HAP-1 (cell line): ENCODE data around the gene TBC1D32.
"Not testable (repeated sequence)": the region's sequence is repeated elsewhere in the genome, so short reads cannot be mapped to it uniquely, and the experiment has no call there.

Experiments
- DNase-seq, 2 experiments: peaks; one replicate each; pipeline ENCODE4 v3.0.0-alpha.2; 2016 to 2020; ENCODE audit warnings: low spot score in 2 of 2
- H3K27me3 ChIP-seq: fragments of 250-450 bp; sonication (Bioruptor Pico); 2 replicates; pipeline ENCODE4 v1.5.1; 2020; ENCODE audit warnings: low read depth, mild to moderate bottlenecking, moderate library complexity
- H3K36me3 ChIP-seq: fragments of 250-450 bp; sonication (Bioruptor Pico); replicated peaks from 2 replicates; pipeline ENCODE4 v1.5.1; 2020; ENCODE audit warnings: mild to moderate bottlenecking
- H3K4me1 ChIP-seq: fragments of 250-450 bp; sonication (Bioruptor Pico); 2 replicates; pipeline ENCODE4 v1.5.1; 2020; ENCODE audit warnings: mild to moderate bottlenecking
- H3K4me3 ChIP-seq: fragments of 250-450 bp; sonication (Bioruptor Pico); 2 replicates; pipeline ENCODE4 v1.5.1; 2020; ENCODE audit warnings: mild to moderate bottlenecking, moderate library complexity
- H3K9me3 ChIP-seq: fragments of 250-450 bp; sonication (Bioruptor Pico); 2 replicates; pipeline ENCODE4 v1.5.1; 2020; ENCODE audit warnings: mild to moderate bottlenecking, moderate library complexity
- in situ Hi-C: fragments of 300-500 bp; cut with MboI; formaldehyde crosslinking; loops from 3 replicates; pipeline ENCODE4 v1.14.3; 2020; ENCODE audit warnings: low sequenced_read_pairs, inconsistent platforms, mixed read lengths

TBC1D32 gene

DNA sequence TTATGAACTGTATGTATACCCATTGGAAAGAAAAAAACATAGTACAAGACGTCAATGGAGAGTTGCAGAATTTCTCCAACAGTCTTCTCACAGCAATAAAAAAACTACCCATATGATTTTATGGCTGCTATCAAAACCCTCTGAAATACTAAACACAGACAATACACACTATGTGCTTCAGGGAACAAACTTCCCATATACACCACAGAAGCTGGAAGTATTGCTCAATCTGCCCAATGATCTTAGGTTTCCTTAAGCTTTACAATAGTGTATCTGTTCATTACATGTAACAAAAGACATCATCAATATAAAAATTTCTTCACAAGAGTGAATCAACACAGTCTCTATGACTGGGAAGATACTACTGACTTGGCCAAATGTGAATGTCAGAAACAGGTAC, 150.5 kb downstream of the TBC1D32 start:
- Histone ChIP-seq H3K4me1 (peaks cover 7% of the 10 kb centered on the region; the same call in 1 of the 2 replicates), H3K9me3 (no peaks in the 10 kb centered on the region), H3K36me3 (no peaks in the 10 kb centered on the region), H3K4me3 (no peak overlapping the region), H3K27me3 (no peaks in the 10 kb centered on the region)
- DNase-seq = no peak
- in situ Hi-C loops = no loop called here

DNA sequence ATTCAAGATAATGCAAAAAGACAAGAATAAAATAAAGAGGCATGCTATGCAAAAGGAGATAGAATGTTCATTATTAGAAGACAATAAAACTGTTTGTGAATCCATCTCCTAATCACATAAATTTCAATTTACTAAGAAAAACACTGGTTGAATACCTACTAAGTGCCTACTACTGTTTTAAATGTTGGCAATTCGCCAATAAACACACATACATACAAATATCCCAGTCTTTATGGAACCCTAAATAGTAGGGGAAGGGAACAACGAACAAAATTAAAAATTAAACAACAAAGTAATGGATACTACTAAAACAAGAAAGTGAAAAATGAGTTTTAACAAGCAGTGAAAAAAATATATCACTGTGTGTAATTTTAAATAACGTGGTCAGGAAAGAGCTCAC, 158.5 kb downstream of the TBC1D32 start:
- in situ Hi-C loops = no loop called here
- no peaks in the 10 kb centered on the region for H3K9me3 ChIP-seq

DNA sequence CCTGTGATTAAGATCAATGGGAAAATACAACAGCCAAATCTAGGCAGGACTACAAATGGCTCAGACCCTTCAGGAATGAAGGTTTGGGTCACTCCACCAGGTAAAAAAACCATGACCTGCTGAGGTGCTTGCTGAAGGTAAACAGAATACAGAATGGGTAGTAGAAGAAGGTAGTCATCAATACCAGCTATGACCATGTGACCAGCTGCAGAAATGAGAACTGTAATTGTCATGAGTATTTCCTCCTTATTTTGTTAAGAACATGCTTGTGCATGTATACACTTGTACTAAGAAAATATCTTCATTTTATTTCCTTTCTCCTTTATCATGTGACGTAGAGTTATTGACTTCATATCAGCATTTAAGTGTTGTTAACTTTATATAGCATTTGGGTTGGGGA, 161.8 kb downstream of the TBC1D32 start:
- H3K4me3 ChIP-seq, DNase-seq, H3K9me3 ChIP-seq, in situ Hi-C loops, H3K4me1 ChIP-seq, H3K36me3 ChIP-seq, H3K27me3 ChIP-seq: not testable (repeated sequence)

More for the DNA sequence above, 158.5 kb downstream of the TBC1D32 start:
- Histone ChIP-seq H3K27me3 (no peaks in the 10 kb centered on the region), H3K4me1 (no peaks in the 10 kb centered on the region), H3K36me3 (no peaks in the 10 kb centered on the region), H3K4me3 (no peak overlapping the region)
- DNase-seq = no peak

DNA sequence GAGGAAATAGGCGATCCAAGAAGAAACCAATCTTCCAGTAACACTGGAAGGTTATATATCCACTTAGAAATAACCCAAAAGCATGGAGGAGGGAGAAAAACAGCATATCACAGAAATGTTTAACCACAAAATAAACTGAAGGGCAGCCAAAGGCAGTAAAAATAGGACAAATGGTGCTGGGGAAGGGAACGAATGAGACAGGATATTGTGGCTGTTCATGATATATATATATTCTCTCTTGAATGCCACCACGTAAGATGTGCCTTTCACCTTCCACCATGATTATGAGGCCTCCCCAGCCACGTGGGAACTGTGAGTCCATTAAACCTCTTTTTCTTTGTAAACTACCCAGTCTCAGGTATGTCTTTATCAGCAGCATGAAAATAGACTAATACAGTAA, 162.4 kb downstream of the TBC1D32 start:
- Histone ChIP-seq H3K27me3 (no peaks in the 10 kb centered on the region), H3K4me1 (no peaks in the 10 kb centered on the region), H3K9me3 (no peaks in the 10 kb centered on the region), H3K4me3 (no peak overlapping the region), H3K36me3 (no peaks in the 10 kb centered on the region)
- no peak for DNase-seq
- in situ Hi-C loops = no loop called here

DNA sequence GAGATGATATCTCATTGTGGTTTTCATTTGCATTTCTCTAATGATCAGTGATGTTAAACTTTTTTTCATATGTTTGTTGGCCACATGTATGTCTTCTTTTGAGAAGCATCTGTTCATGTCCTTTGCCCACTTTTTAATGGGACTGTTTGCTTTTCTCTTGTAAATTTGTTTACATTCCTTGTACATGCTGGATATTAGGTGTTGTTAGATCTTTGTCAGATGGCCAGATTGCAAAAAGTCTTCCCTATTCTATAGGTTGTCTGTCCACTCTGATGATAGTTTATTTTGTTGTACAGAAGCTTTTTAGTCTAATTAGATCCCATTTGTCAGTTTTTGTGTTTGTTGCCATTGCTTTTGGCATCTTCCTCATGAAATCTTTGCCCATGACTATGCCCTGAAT, 172.4 kb downstream of the TBC1D32 start:
- Histone ChIP-seq H3K4me3 (no peak overlapping the region), H3K27me3 (no peaks in the 10 kb centered on the region), H3K4me1 (no peaks in the 10 kb centered on the region), H3K9me3 (no peaks in the 10 kb centered on the region), H3K36me3 (no peaks in the 10 kb centered on the region)
- in situ Hi-C loops = no loop called here
- no peak for DNase-seq

DNA sequence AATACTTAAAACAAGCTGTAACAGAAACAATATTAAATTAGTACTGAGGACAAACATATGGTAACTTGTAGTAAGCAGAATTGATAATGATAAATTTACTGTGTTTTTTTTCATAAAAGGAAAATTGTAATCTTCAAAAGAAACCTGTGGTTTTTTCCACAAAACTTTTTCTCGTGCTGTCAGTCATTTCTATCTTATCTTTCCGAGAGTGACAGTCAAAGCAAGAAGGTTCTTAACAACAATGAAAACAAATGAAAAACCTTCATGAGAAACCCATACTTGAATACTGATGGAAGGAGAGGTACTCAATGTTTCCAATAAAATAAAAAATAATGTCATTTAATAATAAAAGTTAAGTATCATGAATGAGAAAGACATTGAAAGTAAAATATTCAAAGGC, 174.0 kb downstream of the TBC1D32 start:
- in situ Hi-C loops = no loop called here
- H3K27me3 ChIP-seq = no peaks in the 10 kb centered on the region
- H3K4me3 ChIP-seq = no peak overlapping the region
- no peaks in the 10 kb centered on the region for H3K9me3 ChIP-seq
- no peak for DNase-seq
- no peaks in the 10 kb centered on the region for H3K36me3 ChIP-seq
- no peaks in the 10 kb centered on the region for H3K4me1 ChIP-seq

DNA sequence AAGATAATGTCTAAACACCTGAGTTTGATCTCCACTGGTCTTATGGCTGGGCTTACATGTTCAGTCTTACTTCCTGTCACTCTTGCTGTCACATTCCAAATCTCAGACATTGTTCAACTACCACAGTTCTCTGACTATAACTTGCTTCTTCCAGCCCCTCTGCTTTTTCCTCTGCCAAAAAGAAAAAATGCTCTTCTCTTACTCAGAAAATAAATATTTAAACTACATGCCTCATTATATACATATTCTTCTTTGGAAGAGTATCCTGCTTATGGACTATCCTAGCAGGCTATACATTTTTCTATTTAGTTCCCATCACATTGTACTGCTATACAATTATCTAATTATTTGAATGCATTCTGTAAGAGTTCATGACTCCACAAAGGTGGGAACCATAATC, 175.4 kb downstream of the TBC1D32 start:
- Histone ChIP-seq H3K4me1 (no peaks in the 10 kb centered on the region), H3K4me3 (no peak overlapping the region), H3K9me3 (no peaks in the 10 kb centered on the region), H3K36me3 (no peaks in the 10 kb centered on the region), H3K27me3 (no peaks in the 10 kb centered on the region)
- DNase-seq = no peak
- in situ Hi-C loops = no loop called here

DNA sequence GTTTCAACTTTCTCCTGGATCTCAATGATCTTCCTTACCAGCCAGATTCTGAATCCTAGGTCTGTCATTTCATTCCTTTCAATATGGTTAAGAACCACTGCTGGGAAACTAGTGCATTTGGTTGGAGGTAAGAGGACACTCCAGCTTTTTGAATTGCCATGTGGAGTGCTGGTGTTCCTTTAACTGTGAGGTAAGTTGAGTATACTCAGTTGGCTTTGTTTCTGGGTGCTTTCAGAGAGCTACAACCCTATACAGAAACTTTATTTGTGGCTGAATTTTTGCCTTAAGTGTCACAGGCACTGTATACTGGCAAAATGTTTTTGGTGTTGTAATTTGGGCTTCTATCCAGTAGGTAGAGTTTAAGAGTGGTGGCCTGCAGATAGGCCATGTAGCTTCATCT, 175.8 kb downstream of the TBC1D32 start:
- H3K9me3 ChIP-seq = no peaks in the 10 kb centered on the region

DNA sequence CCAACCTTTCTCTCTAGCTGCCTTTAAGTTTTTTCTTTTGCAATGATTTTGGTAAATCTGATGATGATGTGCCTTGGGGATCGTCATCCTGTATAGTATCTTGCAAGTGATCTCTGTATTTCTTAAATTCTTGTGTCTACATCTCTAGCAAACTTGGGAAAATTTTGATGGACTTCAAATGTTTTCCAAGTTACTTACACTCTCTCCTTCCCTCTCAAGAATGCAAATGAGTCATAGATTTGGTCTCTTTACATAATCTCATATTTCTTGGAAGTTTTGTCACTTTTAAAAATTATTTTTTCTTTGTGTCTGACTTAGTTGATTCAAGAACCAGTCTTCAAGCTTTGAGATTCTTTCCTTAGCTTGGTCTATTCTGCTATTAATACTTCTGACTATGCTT, 176.4 kb downstream of the TBC1D32 start:
- peaks cover 1% of the 10 kb centered on the region; the same call in 1 of the 2 replicates for H3K9me3 ChIP-seq
- DNase-seq = no peak
- H3K36me3 ChIP-seq = no peaks in the 10 kb centered on the region
- H3K27me3 ChIP-seq = no peaks in the 10 kb centered on the region
- no peaks in the 10 kb centered on the region for H3K4me1 ChIP-seq
- no peak overlapping the region for H3K4me3 ChIP-seq
- in situ Hi-C loops = no loop called here

More for the DNA sequence above, 175.8 kb downstream of the TBC1D32 start:
- no peak for DNase-seq
- Histone ChIP-seq H3K4me1 (no peaks in the 10 kb centered on the region), H3K4me3 (no peak overlapping the region), H3K27me3 (no peaks in the 10 kb centered on the region), H3K36me3 (no peaks in the 10 kb centered on the region)
- in situ Hi-C loops = no loop called here

DNA sequence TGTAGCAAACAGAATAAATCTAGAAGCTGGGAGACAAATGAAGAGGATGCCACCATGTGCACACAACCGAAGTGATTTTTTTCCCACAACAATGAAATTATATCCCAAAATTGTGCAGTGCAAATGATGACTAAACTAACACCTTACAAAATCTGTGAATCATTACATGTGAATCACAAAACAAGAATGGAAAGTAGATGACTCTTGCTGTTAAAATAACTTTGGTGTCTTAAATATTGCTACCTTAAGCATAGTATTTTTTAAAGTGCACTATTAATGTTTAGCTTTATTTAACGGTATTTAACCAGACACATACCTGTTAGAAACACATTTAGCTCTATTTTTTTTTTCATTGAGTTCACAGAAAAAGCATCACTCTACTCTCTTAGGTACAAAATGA, 190.8 kb downstream of the TBC1D32 start:
- no peaks in the 10 kb centered on the region for H3K27me3 ChIP-seq
- no peak for DNase-seq
- H3K4me3 ChIP-seq = no peak overlapping the region
- in situ Hi-C loops = no loop called here
- H3K9me3 ChIP-seq = no peaks in the 10 kb centered on the region
- no peaks in the 10 kb centered on the region for H3K36me3 ChIP-seq
- H3K4me1 ChIP-seq = no peaks in the 10 kb centered on the region

DNA sequence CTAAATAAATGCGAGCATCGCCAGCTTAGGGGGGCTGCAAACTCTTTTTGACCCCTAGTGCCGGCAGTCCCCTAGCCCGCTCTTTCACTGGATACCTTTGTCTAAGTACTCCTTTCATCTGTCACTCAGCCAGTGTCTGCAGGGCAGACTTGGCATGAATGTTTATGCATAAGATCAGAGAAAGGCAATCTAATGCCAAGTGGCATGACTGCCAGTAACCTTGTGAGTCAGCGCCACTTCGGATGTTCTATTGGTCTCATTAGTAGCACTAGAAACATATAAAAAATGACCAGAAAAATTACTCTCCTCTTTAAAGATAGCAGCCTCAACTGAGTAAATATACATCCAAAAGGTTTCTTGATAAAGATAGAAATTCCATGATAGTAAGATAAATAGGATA, 192.2 kb downstream of the TBC1D32 start:
- Histone ChIP-seq H3K27me3 (no peaks in the 10 kb centered on the region), H3K36me3 (no peaks in the 10 kb centered on the region), H3K9me3 (no peaks in the 10 kb centered on the region), H3K4me3 (no peak overlapping the region), H3K4me1 (no peaks in the 10 kb centered on the region)
- in situ Hi-C loops = no loop called here
- DNase-seq = no peak

DNA sequence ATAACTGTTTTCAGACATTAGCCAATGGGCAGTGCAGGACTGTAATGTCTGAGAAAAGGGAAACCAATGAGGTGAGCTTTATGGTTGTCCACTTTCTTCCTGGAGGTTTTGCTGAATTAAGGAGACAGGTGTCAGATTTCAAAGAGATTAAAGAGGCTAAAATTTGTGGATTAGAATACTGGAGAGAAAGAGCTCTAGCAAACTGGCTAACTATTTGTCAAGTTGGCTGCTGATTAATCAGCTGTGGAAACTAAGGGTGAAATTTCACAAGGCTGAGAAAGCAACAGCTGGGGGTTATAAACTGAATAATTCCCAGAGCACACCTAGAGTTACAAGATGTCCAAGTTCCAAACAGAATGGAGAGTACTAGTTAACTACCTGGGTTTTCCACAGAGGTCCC, 198.9 kb downstream of the TBC1D32 start:
- Histone ChIP-seq H3K27me3 (no peaks in the 10 kb centered on the region), H3K36me3 (no peaks in the 10 kb centered on the region), H3K4me1 (no peaks in the 10 kb centered on the region), H3K9me3 (no peaks in the 10 kb centered on the region), H3K4me3 (no peak overlapping the region)
- DNase-seq = no peak
- in situ Hi-C loops = no loop called here

DNA sequence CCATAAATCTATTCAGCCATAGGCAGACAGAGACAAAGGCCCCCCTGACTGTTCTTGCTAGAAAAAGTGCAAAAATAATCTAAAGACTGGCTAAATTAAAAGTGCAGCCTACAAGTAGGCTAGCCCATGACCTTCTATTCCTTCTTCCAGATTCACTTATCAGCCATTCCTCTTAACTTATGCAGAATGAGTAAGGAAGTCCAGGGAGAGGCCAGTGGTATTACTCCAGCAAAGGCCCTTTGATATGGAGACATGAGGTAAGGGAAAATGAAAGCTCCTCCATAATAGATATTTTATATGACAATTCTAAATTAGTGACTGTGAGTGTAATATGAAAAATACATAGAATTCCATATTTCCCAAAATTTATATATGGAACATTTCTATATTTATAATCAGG, 199.4 kb downstream of the TBC1D32 start:
- in situ Hi-C loops = no loop called here

DNA sequence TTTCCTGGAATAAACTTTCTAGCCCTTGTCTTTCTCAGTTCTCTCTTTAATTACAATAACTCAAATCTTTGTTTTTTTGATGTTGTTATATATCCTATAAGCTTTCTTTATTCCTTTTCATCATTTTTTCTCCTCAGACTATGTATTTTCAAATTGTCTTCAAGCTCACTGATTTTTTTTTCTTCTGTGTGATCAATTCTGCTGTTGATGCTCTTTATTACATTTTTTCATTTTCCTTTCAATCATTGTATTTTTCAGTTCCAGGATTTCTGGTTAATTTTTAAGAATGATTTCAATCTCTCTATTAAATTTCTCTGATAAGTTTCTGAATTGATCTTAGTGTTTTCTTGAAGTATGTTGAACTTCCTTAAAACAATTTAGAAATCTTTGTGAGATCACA, 209.7 kb downstream of the TBC1D32 start:
- Histone ChIP-seq H3K4me1 (no peaks in the 10 kb centered on the region), H3K36me3 (no peaks in the 10 kb centered on the region), H3K4me3 (no peak overlapping the region), H3K27me3 (no peaks in the 10 kb centered on the region), H3K9me3 (no peaks in the 10 kb centered on the region)
- in situ Hi-C loops = no loop called here
- no peak for DNase-seq

More for the DNA sequence above, 199.4 kb downstream of the TBC1D32 start:
- Histone ChIP-seq H3K27me3 (no peaks in the 10 kb centered on the region), H3K9me3 (no peaks in the 10 kb centered on the region), H3K4me3 (no peak overlapping the region), H3K4me1 (no peaks in the 10 kb centered on the region), H3K36me3 (no peaks in the 10 kb centered on the region)
- DNase-seq = no peak

DNA sequence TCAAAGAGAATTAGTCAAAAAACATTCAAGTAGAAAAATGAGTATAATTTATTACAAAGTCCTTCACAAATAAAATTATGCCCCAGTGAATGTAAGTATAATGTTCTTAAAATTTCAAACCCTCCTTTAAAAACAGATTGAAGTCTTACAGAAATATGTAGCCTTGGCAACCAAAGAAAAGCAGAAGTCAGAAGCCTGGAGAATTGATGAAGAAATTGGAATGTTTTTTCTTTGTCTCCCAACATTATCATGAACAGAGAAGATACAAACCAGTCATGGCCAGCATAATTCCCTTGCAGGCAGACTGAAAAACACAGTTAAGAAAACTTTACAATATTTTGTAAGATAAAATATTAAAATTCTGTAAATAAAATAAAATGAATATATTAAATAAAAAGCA, 221.9 kb downstream of the TBC1D32 start:
- Histone ChIP-seq H3K27me3 (no peaks in the 10 kb centered on the region), H3K4me1 (peaks cover 6% of the 10 kb centered on the region; the same call in 1 of the 2 replicates), H3K4me3 (no peak overlapping the region), H3K9me3 (no peaks in the 10 kb centered on the region), H3K36me3 (no peaks in the 10 kb centered on the region)
- no peak for DNase-seq
- in situ Hi-C loops = no loop called here
